ENCODE measurements around the gene APH1A. TPM values are rescaled to one million over a fixed set of nuclear protein-coding genes. Genes with fewer than 3 reads are reported as not detected.
"Not testable (repeated sequence)": the region's sequence is repeated elsewhere in the genome, so short reads cannot be mapped to it uniquely, and the experiment has no call there.

Gene APH1A
- total RNA-seq = 84.4 and 103 TPM in 2 replicates

- no peak for TF ChIP-seq CTCF (IDR thresholded peaks at IDR 0.05; ENCODE audit: insufficient read depth, low read depth, low read length)
- peak; percentile 97 for DNase-seq (ENCODE audit: low read depth)
- peak within 1 kb of the TSS; percentile 78 for H3K4me3 ChIP-seq (ENCODE audit: low read depth, low read length)
Measured at GRCh38 chr1:150268705-150269403, at the start of gene APH1A. Gene APH1A (minus strand): TSS chr1:150269016. CDS start chr1:150268810, 206 bp downstream.

DNA sequence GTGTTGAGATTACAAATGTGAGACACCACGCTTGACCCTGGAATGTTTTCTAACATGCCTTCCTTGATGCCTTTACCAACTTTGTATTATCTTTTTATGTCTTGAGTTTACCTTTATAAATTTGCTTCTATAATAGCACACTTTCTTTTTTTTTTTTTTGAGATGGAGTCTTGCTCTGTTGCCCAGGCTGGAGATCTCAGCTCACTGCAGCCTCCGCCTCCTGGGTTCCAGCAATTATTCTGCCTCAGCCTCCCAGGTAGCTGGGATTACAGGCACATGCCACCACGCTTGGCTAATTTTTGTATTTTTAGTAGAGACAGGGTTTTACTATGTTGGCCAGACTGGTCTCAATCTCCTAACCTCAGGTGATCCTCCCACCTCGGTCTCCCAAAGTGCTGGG lies 45.9 kb upstream of the APH1A start:
- H3K4me3 ChIP-seq (ENCODE audit: low read depth, low read length) = not testable (repeated sequence)

GRCh38 chr1:150311762-150312161 lies 42.9 kb upstream of the APH1A start:
- no peak overlapping the region for H3K4me3 ChIP-seq (ENCODE audit: low read depth, low read length)
- TF ChIP-seq CTCF (IDR thresholded peaks at IDR 0.05; ENCODE audit: insufficient read depth, low read depth, low read length) = no peak
- no peak for DNase-seq (ENCODE audit: low read depth)

More for the DNA sequence above, 45.9 kb upstream of the APH1A start:
- DNase-seq (ENCODE audit: low read depth) = not testable (repeated sequence)

- H3K4me3 ChIP-seq (ENCODE audit: low read depth, low read length) = no peak overlapping the region
- no peak for DNase-seq (ENCODE audit: low read depth)
- no peak for TF ChIP-seq CTCF (IDR thresholded peaks at IDR 0.05; ENCODE audit: insufficient read depth, low read depth, low read length)
Measured at GRCh38 chr1:150309758-150310508, 41.1 kb upstream of the APH1A start.

- not testable (repeated sequence) for DNase-seq (ENCODE audit: low read depth); H3K4me3 ChIP-seq (ENCODE audit: low read depth, low read length)
Measured at GRCh38 chr1:150308585-150308984, 39.8 kb upstream of the APH1A start.

GRCh38 chr1:150302902-150303301 lies 34.1 kb upstream of the APH1A start:
- H3K4me3 ChIP-seq (ENCODE audit: low read depth, low read length) = no peak overlapping the region
- DNase-seq (ENCODE audit: low read depth) = no peak
- TF ChIP-seq CTCF (IDR thresholded peaks at IDR 0.05; ENCODE audit: insufficient read depth, low read depth, low read length) = no peak

DNA sequence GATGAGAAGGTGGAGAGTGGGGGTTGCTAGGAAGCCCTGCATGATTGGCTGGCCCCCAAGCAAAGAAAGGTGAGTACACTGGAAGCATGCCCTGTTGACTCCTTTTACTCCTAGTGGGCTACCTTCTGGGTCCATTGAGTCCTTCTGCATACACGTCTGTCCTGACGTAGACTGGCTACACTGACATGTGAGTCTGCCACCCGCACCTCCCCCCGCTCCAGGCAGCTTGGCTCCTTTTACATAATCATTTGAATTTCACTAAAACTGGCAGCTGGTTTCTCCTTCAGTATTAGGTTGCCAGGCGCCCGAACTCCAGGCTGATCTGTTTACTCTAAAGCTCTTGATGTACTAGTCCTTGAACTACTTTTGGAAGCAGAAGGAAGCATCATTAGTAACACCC lies 33.5 kb upstream of the APH1A start:
- H3K4me3 ChIP-seq (ENCODE audit: low read depth, low read length) = no peak overlapping the region
- no peak for TF ChIP-seq CTCF (IDR thresholded peaks at IDR 0.05; ENCODE audit: insufficient read depth, low read depth, low read length)
- DNase-seq (ENCODE audit: low read depth) = no peak
